G401.6 (cell line): Measurements from ENCODE around the gene ETFB.

Experiments used
- FAIRE-seq: peaks from 2 replicates; lab custom pipeline; 2012; peaks lifted over from hg19 to GRCh38; lab: Jason Lieb, UNC

Gene ETFB

GRCh38 chr19:51327066-51328001, 38.9 kb downstream of the ETFB start:
- FAIRE-seq = no peak

- FAIRE-seq = no peak
These were observed 39.7 kb downstream of the ETFB start for GRCh38 chr19:51326216-51327065.

GRCh38 chr19:51325161-51325976, 40.8 kb downstream of the ETFB start:
- no peak for FAIRE-seq

GRCh38 chr19:51324167-51324481, 42.1 kb downstream of the ETFB start:
- FAIRE-seq = no peak

- no peak for FAIRE-seq
These were observed 42.6 kb downstream of the ETFB start for GRCh38 chr19:51323481-51324166.

DNA sequence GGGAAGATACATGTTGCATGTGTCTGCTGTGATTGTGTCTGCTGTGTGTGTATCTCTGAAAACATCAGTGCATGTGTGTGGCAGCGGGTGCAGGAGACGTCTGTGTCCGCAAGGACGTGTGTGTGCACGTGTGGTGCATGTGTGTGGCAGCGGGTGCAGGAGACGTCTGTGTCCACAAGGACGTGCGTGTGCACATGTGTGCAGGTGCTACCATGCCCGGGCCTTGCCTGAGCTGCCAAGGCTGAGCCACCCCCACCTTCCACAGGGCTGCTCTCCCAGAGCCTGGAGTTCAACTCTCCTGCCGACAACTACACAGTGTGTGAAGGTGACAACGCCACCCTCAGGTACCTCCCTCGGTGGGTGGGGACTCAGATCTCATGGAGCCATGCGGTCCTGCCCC, 44.4 kb downstream of the ETFB start:
- FAIRE-seq = no peak

GRCh38 chr19:51320280-51320657, 45.9 kb downstream of the ETFB start:
- no peak for FAIRE-seq

GRCh38 chr19:51319649-51320279, 46.4 kb downstream of the ETFB start:
- FAIRE-seq = no peak

- no peak for FAIRE-seq
These were observed 47.2 kb downstream of the ETFB start for GRCh38 chr19:51318687-51319648.

DNA sequence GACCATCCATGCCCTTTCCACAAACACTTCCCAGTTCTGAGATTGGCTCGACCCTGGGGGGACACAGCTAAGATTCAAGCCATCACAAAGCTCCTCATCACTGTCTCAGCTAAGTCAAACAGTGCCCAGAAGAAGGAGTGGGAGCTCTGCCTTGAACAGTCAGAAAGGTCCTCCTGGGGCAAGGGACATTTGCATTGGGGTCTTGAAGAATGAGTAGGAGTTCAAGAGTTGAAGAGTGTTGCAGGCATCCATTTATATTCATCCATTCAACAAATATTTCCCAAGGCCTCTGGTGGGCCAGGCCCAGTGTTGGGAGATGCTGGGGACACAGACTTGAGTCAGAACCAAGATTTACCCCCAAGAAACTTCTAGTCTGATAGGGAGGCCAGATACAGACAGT, 48.2 kb downstream of the ETFB start:
- no peak for FAIRE-seq

DNA sequence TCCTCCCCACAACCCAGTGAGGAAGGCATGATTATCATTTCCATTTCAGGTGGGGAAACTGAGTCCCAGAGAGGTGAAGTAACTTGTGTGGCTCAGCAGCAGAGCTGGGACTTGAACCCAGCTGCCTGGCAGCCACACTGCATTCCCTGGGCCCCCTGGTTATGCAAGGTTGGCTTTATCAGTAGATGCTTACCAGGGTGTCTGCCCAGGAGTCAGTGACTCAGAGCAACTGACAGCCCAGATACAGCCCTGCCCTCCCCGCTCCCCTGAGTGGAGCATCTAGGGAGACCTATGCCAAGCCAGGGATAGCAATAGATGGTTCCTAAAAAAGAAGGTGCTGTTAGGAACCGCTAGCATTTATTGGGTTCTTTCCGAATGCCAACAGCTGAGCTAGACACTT, 48.8 kb downstream of the ETFB start:
- no peak for FAIRE-seq

DNA sequence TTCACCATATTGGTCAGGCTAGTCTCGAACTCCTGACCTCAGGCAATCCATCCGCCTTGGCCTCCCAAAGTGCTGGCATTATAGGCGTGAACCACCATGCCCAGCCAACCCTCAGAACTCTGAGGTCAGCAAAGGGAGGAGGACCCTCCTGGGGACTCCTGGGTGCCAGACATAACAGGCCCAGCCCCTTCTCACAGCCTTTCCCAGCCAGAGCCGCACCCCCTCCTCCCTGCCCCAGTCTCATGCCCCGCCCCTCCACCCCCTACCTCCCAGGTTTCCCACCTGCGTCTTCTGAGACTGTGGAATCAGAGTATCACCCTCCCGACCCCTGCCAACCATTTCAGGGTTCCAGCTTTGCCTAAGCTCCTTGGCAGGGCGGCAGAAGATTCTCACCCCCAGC, 49.5 kb downstream of the ETFB start:
- FAIRE-seq = no peak

DNA sequence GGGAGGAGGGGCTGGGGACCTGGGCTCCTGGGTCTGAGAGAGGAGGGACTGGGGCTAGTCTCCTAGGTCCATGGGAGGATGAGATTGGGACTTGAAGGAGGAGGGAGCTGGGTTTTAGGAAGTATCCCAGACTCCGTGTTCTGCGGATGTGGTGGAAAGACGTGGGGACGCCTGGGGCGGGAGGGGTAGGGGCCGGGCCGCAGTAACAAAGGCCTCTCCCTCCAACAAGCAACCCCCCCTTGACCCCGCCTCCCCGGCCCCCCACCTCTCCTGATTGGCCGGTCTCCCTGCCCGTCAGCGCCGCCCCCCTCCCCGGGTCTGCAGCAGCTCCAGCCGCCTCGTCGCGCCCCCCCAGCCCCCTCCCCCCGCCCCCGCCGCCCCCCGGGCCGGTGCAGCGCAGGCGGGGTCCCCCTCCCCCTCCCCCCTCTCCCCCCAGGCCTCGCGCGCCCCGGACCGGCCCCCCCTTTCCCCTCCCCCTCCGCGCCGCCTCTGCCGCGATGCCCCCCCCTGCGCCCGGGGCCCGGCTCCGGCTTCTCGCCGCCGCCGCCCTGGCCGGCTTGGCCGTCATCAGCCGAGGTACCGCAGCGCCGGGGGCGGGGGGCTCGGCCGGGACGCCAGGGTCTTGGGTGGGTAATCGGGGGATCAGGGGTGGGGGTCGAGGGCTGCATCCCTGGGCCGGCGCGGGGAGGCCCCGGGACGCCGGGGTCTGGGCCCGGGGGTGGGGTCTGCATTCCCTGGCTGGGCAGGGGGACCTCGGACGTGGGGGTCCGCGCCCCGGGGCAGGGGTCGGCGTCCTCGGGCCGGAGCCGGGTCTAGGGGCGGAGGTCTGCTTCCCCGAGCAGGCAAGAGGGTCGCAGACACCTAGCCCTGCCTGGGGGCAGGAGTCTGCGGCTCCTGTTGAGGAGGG, 54.6 kb downstream of the ETFB start, which contains the start of gene IGLON5:
Gene IGLON5, plus strand, starts transcription at position 294 of the 907 bp plus-strand sequence. Its CDS starts 204 bp downstream, at position 498.
- FAIRE-seq = no peak

DNA sequence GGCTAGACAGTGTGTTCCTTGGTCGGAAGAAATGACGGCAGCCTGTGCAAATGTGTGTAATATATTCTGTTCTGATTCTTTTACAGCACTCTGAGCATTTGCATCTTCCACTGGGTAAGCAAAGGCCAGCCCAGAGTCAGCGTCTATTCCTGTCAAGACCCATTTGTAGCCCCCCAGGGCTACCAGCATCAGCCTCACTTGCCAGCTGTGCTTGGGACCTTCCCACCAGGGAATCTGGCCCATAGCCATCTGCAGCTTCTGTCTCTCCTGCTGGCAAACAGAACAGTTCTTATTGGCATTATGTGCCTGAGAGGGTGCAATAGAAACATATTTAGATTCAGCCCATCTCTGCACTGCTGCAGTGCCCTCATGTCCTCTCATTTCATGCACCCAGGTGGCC, 60.7 kb downstream of the ETFB start:
- no peak for FAIRE-seq

DNA sequence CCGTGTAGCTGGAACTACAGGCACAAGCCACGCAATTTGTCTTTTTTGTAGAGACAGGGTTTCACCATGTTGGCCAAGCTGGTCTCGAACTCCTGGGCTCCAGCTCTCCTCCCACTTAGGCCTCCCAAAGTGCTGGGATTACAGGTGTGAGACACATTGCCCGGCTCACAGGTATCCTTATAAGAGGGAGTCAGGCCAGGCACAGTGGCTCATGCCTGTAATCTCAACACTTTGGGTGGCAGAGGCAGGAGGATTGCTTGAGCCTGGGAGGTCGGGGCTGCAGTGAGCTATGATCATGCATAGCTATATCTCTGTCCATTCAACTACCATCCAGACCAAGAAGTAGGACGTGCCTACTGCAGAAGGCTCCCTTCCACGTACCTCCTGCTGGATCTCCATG, 64.9 kb downstream of the ETFB start:
- FAIRE-seq = no peak

- FAIRE-seq = no peak
These were observed 68.8 kb downstream of the ETFB start for GRCh38 chr19:51297406-51297805.

DNA sequence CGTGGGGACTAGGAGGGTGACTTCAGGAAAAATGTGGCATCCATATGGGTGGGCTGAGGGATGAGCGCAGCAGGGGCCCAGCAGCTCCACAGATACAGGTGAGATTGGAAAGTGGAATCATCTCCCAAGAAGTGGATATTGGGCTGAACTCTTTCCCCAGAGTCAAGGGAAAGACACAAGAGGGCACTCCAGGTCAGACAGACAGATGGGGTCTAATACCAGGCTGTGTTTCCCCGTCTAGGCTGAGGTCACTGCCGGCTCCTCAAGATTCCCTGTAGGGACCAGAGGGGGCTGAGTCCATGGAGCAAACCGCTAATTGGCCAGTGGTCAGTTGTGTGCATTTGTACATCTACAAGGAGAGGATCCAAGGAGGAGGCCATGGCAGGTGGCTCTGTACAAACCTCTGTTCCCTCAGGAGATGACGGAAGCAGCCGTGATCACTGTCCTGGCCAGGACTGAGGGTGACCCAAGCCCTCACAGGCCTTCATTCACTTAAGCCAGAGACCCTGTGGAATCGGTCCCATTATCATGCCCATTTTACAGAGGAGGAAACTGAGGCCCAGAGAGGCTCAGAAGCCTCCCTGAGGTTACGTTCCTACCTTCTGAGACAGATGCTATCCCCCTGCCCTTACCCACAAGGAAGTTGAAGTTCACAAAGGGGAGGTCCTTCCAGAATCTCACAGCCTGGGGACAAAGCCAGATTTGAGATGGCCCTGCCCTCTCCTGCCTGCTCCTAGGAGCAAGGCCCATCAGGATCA, 69.7 kb downstream of the ETFB start:
- no peak for FAIRE-seq

DNA sequence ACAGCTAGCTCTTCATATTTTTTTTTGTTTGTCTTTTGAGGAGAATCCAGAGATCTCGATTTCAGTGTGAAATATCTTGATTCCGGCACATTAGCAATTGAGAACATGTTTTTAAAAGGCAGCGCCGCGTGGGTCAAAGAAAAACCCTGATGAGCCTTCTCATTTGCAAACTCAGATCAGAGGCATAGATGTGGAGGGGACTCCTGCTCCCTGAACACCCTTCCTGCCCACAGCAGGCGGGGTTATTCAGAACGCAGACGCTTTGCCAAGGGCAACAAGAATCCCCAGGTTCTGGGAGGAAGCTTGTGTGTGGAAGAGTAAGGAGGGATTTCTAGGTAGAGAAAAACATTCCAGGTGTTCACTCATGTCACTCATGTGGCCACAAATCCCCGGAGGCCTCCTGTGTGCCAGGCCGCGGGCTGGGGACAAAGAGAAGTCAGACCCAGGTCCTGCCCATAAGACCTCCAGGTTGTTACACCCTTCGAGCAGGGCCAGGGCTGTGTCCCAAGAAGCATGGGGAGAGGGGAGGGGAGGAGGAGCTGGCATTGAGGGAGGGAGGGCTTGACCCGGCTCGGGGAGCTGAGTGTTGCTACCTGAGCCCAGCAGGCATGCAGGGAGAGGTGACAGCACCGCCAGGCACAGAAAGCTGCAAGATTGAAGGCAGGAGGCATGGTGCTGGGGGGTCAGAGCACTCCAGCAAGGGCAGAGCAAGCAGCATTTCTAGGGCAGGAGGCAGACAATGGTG, 70.6 kb downstream of the ETFB start:
- no peak for FAIRE-seq
